CD4-positive, alpha-beta T cell (primary cell): ENCODE results near the gene NR1I3. TPM values are rescaled to one million over a fixed set of nuclear protein-coding genes. Genes with fewer than 3 reads are reported as not detected.

Experiments used
- ATAC-seq: fragments of 200-7000 bp; cut with Tn5 transposase; one replicate; pipeline ENCODE4 v1.10.0; 2022; ENCODE audit warnings: mild to moderate bottlenecking; ENCODE audit not compliant: poor library complexity
- CTCF ChIA-PET: fragments of 350-600 bp; sonication (Branson Sonifier 250); formaldehyde crosslinking; loops from one replicate; lab custom pipeline; 2021; ENCODE audit warnings: antibody characterized with exemption, inconsistent platforms; lab: Charles Lee
- POLR2A ChIA-PET: fragments of 350-600 bp; sonication (Branson Sonifier 250); formaldehyde crosslinking; loops from one replicate; lab custom pipeline; 2021; ENCODE audit warnings: antibody characterized with exemption, inconsistent platforms; lab: Charles Lee
- DNase-seq, 14 experiments: peaks; one replicate each; pipeline ENCODE4 v3.0.0-alpha.2; 2013 to 2020; ENCODE audit warnings: mixed read lengths in 2 of 14
- H3K27ac ChIP-seq, 2 donors: one replicate each; pipeline versions ENCODE4 v1.5.1 to v1.7.0; 2013; ENCODE audit warnings: low read length in 2 of 2, low read depth in 1 of 2, mild to moderate bottlenecking in 1 of 2
- H3K27me3 ChIP-seq, 2 experiments: 1 replicate in 1 of 2; 2 replicates in 1 of 2; pipeline versions ENCODE4 v1.6.1 to v1.7.0; 2013; ENCODE audit warnings: low read length in 2 of 2, control low read depth in 1 of 2, mild to moderate bottlenecking in 1 of 2, moderate library complexity in 1 of 2; ENCODE audit not compliant: insufficient read depth in 2 of 2, control insufficient read depth in 1 of 2
- H3K36me3 ChIP-seq: one replicate; pipeline ENCODE4 v1.6.1; 2013; ENCODE audit warnings: low read length, control low read depth; ENCODE audit not compliant: insufficient read depth
- H3K4me1 ChIP-seq: one replicate; pipeline ENCODE4 v1.6.1; 2013; ENCODE audit warnings: low read length, control low read depth; ENCODE audit not compliant: insufficient read depth
- H3K4me3 ChIP-seq: one replicate; pipeline ENCODE4 v1.5.1; 2013; ENCODE audit warnings: mild to moderate bottlenecking, low read length, moderate library complexity
- H3K9me3 ChIP-seq, 2 experiments: 1 replicate in 1 of 2; 2 replicates in 1 of 2; pipeline versions ENCODE4 v1.6.1 to v1.7.0; 2013; ENCODE audit warnings: low read length in 2 of 2, mild to moderate bottlenecking in 2 of 2, control low read depth in 1 of 2, moderate library complexity in 1 of 2; ENCODE audit not compliant: control insufficient read depth in 1 of 2, insufficient read depth in 1 of 2
- H3K27ac Mint-ChIP-seq: one replicate; pipeline ENCODE4 v1.8.0; 2020; ENCODE audit warnings: mixed read lengths
- H3K27me3 Mint-ChIP-seq: one replicate; pipeline ENCODE4 v1.8.0; 2021; ENCODE audit warnings: mixed read lengths
- H3K36me3 Mint-ChIP-seq: one replicate; pipeline ENCODE4 v1.8.0; 2021; ENCODE audit warnings: low read depth, mixed read lengths
- H3K4me1 Mint-ChIP-seq: one replicate; pipeline ENCODE4 v1.8.0; 2021; ENCODE audit warnings: low read depth, mixed read lengths
- H3K4me3 Mint-ChIP-seq: one replicate; pipeline ENCODE4 v1.8.0; 2020; ENCODE audit warnings: mild to moderate bottlenecking, mixed read lengths
- H3K9me3 Mint-ChIP-seq: one replicate; pipeline ENCODE4 v1.8.0; 2020; ENCODE audit warnings: mixed read lengths
- intact Hi-C, 2 experiments: fragments of 100-400 bp; cut with DNase I in 1 of 2; cut with micrococcal nuclease in 1 of 2; formaldehyde crosslinking; loops; one replicate each; pipeline versions ENCODE4 v1.15.1 to v1.9.0; 2023 to 2025; cut with DNase I, micrococcal nuclease
- total RNA-seq, 174 experiments: library from RNA in 2 of 174; stranded (reverse) in 2 of 174; gene quantifications; one replicate each; pipeline ENCODE4 v1.2.3 and lab custom pipeline; 2021 to 2026
- TF ChIP-seq, protein P1 (sequence below): fragments of 200-600 bp; IDR thresholded peaks from one replicate; pipeline ENCODE4 v1.8.0; 2022; ENCODE audit warnings: antibody characterized with exemption, mild to moderate bottlenecking

NR1I3 gene
- total RNA-seq, 2 experiments from 2014 or later, result not detected

DNA sequence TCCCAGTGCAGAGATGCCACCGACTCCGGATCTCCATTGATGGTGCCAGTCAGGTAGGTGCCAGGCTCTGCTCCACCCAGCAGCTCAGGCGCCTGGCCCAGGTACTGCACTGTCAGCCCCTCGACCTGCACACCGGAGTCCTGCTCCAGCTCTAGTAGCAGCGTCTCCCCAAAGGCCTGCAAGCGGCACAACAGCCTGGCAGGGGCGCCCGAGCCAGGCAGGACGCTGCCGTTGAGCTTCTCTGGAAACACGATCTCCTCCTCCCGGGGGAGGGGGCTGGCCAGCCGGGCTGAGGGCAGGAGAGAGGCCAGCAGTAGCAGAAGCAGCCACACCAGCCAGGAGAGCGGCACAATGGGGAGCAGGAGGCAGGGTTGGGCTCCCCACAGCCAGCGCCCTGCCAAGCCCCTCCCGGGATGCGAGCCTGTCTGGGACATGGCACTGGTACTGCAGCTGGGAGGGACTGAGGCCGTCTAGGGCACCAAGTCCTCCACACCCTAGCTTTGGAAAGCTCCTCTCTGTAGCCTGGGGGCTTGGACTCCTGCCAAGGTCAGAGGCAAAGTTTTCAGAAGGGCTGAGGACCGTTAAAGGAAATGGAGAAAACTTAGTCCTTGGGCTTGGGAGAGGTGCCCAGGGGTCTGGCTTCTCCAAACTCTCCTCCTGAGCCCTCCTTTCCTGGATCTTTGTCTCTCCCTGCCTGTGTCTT lies 39.7 kb downstream of the NR1I3 start:
- no peaks in the 10 kb centered on the region for H3K9me3 ChIP-seq
- H3K9me3 Mint-ChIP-seq, result no peaks in the 10 kb centered on the region
- ChIA-PET CTCF (no interaction called here), POLR2A (interaction anchor here (1.7 kb wide), 1 partner anchor 16 kb away, joined by 7 read pairs; no protein-coding TSS in a partner anchor)
- H3K36me3 Mint-ChIP-seq, result peaks cover 10% of the 10 kb centered on the region
- H3K27ac ChIP-seq, result no peak overlapping the region
- no peak overlapping the region for H3K4me3 ChIP-seq
- intact Hi-C loops, result loop anchor here in 1 of 2 experiments (2.0 kb wide), 1 partner anchor 30 kb away; no protein-coding TSS in a partner anchor
- ATAC-seq (no peak), DNase-seq (no peak)
- no peaks in the 10 kb centered on the region for H3K27me3 ChIP-seq
- H3K27ac Mint-ChIP-seq, result no peak overlapping the region
- H3K4me1 ChIP-seq, result peaks cover 61% of the 10 kb centered on the region
- H3K36me3 ChIP-seq, result peaks cover 1% of the 10 kb centered on the region
- no peak overlapping the region for H3K4me3 Mint-ChIP-seq
- H3K27me3 Mint-ChIP-seq, result no peaks in the 10 kb centered on the region
- H3K4me1 Mint-ChIP-seq, result peaks cover 43% of the 10 kb centered on the region
- TF ChIP-seq, protein P1, sequence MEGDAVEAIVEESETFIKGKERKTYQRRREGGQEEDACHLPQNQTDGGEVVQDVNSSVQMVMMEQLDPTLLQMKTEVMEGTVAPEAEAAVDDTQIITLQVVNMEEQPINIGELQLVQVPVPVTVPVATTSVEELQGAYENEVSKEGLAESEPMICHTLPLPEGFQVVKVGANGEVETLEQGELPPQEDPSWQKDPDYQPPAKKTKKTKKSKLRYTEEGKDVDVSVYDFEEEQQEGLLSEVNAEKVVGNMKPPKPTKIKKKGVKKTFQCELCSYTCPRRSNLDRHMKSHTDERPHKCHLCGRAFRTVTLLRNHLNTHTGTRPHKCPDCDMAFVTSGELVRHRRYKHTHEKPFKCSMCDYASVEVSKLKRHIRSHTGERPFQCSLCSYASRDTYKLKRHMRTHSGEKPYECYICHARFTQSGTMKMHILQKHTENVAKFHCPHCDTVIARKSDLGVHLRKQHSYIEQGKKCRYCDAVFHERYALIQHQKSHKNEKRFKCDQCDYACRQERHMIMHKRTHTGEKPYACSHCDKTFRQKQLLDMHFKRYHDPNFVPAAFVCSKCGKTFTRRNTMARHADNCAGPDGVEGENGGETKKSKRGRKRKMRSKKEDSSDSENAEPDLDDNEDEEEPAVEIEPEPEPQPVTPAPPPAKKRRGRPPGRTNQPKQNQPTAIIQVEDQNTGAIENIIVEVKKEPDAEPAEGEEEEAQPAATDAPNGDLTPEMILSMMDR, result no peak

DNA sequence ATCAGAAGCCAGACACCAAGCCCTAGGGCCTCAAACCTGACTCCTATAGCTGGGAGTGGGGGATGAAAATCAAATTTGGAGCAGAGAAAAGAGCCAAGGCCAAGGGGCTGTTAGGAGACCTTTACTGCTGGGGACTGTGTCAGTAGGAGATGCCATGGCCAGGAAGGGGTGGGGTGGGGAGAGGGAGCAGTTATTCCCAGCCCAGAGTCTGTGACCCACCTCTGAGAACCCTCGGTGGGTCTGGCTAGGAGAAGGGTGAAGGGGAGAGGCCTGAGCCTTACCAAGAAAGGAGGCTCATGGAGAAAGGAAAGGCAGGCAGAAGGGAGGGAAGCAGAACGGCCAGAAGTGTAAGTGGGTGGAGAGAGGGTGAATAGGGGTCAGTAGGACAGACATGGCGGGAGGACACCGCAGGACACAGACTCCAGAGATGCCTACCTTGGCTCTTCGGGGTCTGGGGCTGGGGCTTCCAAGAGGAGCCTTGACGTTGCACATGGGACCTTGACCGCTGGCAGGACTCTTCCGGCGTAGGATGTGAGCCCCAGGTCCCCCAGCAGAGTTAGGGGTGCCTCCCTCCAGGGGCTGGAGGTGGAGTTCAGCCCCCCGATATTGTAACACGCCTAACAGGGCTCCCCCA lies 40.3 kb downstream of the NR1I3 start:
- ATAC-seq (no peak), DNase-seq (no peak)
- peaks cover 41% of the 10 kb centered on the region for H3K4me1 Mint-ChIP-seq
- no peak overlapping the region for H3K4me3 ChIP-seq
- peaks cover 61% of the 10 kb centered on the region for H3K4me1 ChIP-seq
- H3K27ac Mint-ChIP-seq, result peak overlapping the region; percentile 20
- TF ChIP-seq, protein P1, result no peak
- peaks cover 8% of the 10 kb centered on the region for H3K36me3 Mint-ChIP-seq
- CTCF ChIA-PET, result no interaction called here
- H3K27ac ChIP-seq, result no peak overlapping the region
- H3K36me3 ChIP-seq, result no peaks in the 10 kb centered on the region
- no peaks in the 10 kb centered on the region for H3K27me3 Mint-ChIP-seq
- no peaks in the 10 kb centered on the region for H3K9me3 Mint-ChIP-seq
- no peaks in the 10 kb centered on the region for H3K9me3 ChIP-seq
- POLR2A ChIA-PET, result interaction anchor here (0.7 kb wide), 1 partner anchor 108 kb away, joined by 3 read pairs; no protein-coding TSS in a partner anchor
- intact Hi-C loops, result loop anchor here in 1 of 2 experiments (2.0 kb wide), 1 partner anchor 29 kb away; no protein-coding TSS in a partner anchor
- H3K27me3 ChIP-seq, result no peaks in the 10 kb centered on the region
- H3K4me3 Mint-ChIP-seq, result no peak overlapping the region

DNA sequence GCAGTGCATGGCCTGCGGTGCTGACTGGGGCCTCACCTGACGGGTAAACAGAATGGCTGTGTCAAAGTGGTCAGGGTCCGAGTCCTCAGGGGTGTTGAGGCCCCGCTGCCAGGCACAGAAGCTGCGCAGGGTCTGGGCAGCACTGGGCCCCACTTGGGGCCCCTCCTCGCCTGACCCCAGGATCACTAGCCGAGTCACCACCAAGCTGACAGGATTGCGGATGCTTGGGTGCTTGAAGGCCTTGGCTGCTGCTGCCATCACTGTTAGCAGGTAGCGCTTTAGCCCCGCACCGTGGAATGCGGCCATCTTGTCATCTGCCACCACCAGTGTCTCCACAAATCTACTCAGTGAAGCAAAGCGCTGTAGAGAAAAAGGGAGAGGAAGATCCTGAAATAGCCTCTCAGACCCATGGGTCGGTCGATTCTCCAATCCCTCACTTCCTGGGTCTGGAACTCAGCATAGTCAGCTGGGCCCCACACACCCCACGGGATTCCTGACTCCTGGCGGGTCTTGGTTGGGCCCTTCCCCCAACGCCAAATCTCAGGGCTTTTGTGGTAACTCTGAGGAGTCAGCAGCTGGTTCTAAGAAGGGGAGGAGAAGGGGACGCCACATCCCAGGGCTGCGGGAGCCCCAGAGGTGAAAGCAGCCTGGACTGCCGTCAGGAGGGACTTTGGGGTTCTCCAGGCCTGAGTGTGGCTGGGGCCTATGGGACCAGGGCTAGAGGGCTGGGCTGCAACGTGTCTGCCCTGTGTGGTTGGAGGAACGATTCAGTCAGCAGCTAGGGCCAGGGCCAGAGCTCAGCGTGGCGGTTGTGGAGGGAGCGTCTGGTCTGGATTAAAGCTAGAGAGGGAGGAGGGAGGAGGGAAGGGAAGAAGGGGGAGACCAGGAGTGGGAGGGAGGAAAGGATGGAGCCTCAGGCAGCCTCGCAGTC lies 41.2 kb downstream of the NR1I3 start:
- Mint-ChIP-seq H3K4me3 (no peak overlapping the region), H3K36me3 (no peaks in the 10 kb centered on the region), H3K9me3 (no peaks in the 10 kb centered on the region), H3K4me1 (peaks cover 41% of the 10 kb centered on the region), H3K27ac (no peak overlapping the region), H3K27me3 (no peaks in the 10 kb centered on the region)
- ATAC-seq (no peak), DNase-seq (no peak)
- H3K4me3 ChIP-seq, result no peak overlapping the region
- no peaks in the 10 kb centered on the region for H3K27me3 ChIP-seq
- TF ChIP-seq, protein P1, result no peak
- H3K27ac ChIP-seq, result no peak overlapping the region
- no peaks in the 10 kb centered on the region for H3K9me3 ChIP-seq
- H3K36me3 ChIP-seq, result no peaks in the 10 kb centered on the region
- ChIA-PET CTCF (no interaction called here), POLR2A (interaction anchor here (0.6 to 1.4 kb wide), 3 partner anchors 29 to 597 kb away, joined by 3 read pairs; partner anchors contain the start of gene TOMM40L)
- intact Hi-C loops, result no loop called here
- peaks cover 67% of the 10 kb centered on the region for H3K4me1 ChIP-seq
